SU-DHL-6 (cell line): ENCODE data around the gene NBPF3.

Experiments used
- H2AFZ ChIP-seq: fragments of 200-600 bp; sonication (generic); 2 replicates; pipeline ENCODE4 v1.6.1; 2014; ENCODE audit warnings: low read depth, mild to moderate bottlenecking, moderate library complexity, mixed read lengths, antibody characterized with exemption, low read length; ENCODE audit not compliant: severe bottlenecking
- H3F3A ChIP-seq: fragments of 200-600 bp; shearing (Covaris generic); 2 replicates; pipeline ENCODE4 v1.6.0; 2016; ENCODE audit warnings: antibody characterized with exemption, mild to moderate bottlenecking; ENCODE audit not compliant: insufficient read depth
- H3K27ac ChIP-seq: fragments of 200-600 bp; sonication (generic); 2 replicates; pipeline ENCODE4 v1.5.1; 2016; ENCODE audit warnings: low read depth, mild to moderate bottlenecking, low read length, moderate library complexity, mixed read lengths
- H3K27me3 ChIP-seq: fragments of 200-600 bp; sonication (generic), shearing (Covaris generic); 2 replicates; pipeline ENCODE4 v1.6.0; 2014; ENCODE audit warnings: mild to moderate bottlenecking, low read length
- H3K36me3 ChIP-seq: fragments of 200-600 bp; sonication (generic); 2 replicates; pipeline ENCODE4 v1.6.1; 2014; ENCODE audit warnings: mild to moderate bottlenecking, low read length, mixed read lengths
- H3K4me2 ChIP-seq: fragments of 300-600, 200-600 bp; shearing (Covaris generic), sonication (generic); 2 replicates; pipeline ENCODE4 v1.6.0; 2014; ENCODE audit warnings: low read length, low read depth, mild to moderate bottlenecking; ENCODE audit not compliant: poor library complexity, severe bottlenecking
- H3K4me3 ChIP-seq: fragments of 200-600 bp; sonication (generic); 2 replicates; pipeline ENCODE4 v1.5.1; 2014; ENCODE audit warnings: antibody characterized with exemption, low read length, mild to moderate bottlenecking, mixed read lengths; ENCODE audit not compliant: insufficient read depth, poor library complexity, severe bottlenecking
- H3K79me2 ChIP-seq: fragments of 200-600 bp; sonication (generic); 2 replicates; pipeline ENCODE4 v1.6.1; 2014; ENCODE audit warnings: mild to moderate bottlenecking, low read length, moderate library complexity; ENCODE audit not compliant: insufficient read depth
- H3K9ac ChIP-seq: fragments of 200-600 bp; sonication (generic); 2 replicates; pipeline ENCODE4 v1.7.0; 2014; ENCODE audit warnings: mild to moderate bottlenecking, low read length
- H3K9me2 ChIP-seq: fragments of 200-600 bp; sonication (generic); replicated peaks from 2 replicates; pipeline ENCODE4 v1.6.1; 2014; ENCODE audit warnings: low read length; ENCODE audit not compliant: insufficient read depth
- H3K9me3 ChIP-seq: fragments of 200-600 bp; sonication (generic); 2 replicates; pipeline ENCODE4 v1.6.1; 2014; ENCODE audit warnings: low read length, mixed read lengths; ENCODE audit not compliant: insufficient read depth
- H4K20me1 ChIP-seq: fragments of 200-600 bp; sonication (generic); 2 replicates; pipeline ENCODE4 v1.6.1; 2014; ENCODE audit warnings: low read depth, mild to moderate bottlenecking, antibody characterized with exemption, low read length, moderate library complexity, mixed read lengths
- CTCF ChIP-seq: fragments of 200-600 bp; sonication (generic); IDR thresholded peaks from one replicate; pipeline ENCODE4 v1.5.1; 2017; ENCODE audit warnings: antibody characterized with exemption, mild to moderate bottlenecking, low read length, moderate library complexity; ENCODE audit not compliant: insufficient read depth, poor library complexity, severe bottlenecking
- EZH2phosphoT487 ChIP-seq: fragments of 200-600 bp; sonication (generic), shearing (Covaris generic); conservative IDR thresholded peaks from 2 replicates; pipeline ENCODE4 v1.6.1; 2018; ENCODE audit warnings: mild to moderate bottlenecking, antibody characterized with exemption, low read length, moderate library complexity, mixed read lengths

Gene NBPF3

GRCh38 chr1:21496886-21497285, 56.9 kb downstream of the NBPF3 start:
- Histone ChIP-seq H3K4me2 (no peak overlapping the region), H3K36me3 (no peaks in the 10 kb centered on the region), H2AFZ (no peak overlapping the region), H3K27me3 (no peaks in the 10 kb centered on the region), H3K9me2 (no peaks in the 10 kb centered on the region), H3K9ac (no peak overlapping the region), H4K20me1 (no peaks in the 10 kb centered on the region), H3F3A (no peaks in the 10 kb centered on the region), H3K4me3 (no peak overlapping the region), H3K27ac (no peak overlapping the region), H3K79me2 (no peaks in the 10 kb centered on the region), H3K9me3 (no peaks in the 10 kb centered on the region)
- TF ChIP-seq CTCF (no peak), EZH2phosphoT487 (no peak)

- TF ChIP-seq CTCF: no peak
- TF ChIP-seq EZH2phosphoT487: no peak
- no peaks in the 10 kb centered on the region for H3K27me3 ChIP-seq
- H3K9me2 ChIP-seq: no peaks in the 10 kb centered on the region
- H3K4me2 ChIP-seq: no peak overlapping the region
- H3K9me3 ChIP-seq: no peaks in the 10 kb centered on the region
- H3K4me3 ChIP-seq: no peak overlapping the region
- H3F3A ChIP-seq: no peaks in the 10 kb centered on the region
- H4K20me1 ChIP-seq: no peaks in the 10 kb centered on the region
- H3K79me2 ChIP-seq: no peaks in the 10 kb centered on the region
- H3K9ac ChIP-seq: no peak overlapping the region
- no peak overlapping the region for H2AFZ ChIP-seq
- H3K27ac ChIP-seq: no peak overlapping the region
- no peaks in the 10 kb centered on the region for H3K36me3 ChIP-seq
Observed at GRCh38 chr1:21497466-21498061, 57.6 kb downstream of the NBPF3 start.

- no peak overlapping the region for H2AFZ ChIP-seq
- H3F3A ChIP-seq: no peaks in the 10 kb centered on the region
- no peaks in the 10 kb centered on the region for H3K9me3 ChIP-seq
- no peak overlapping the region for H3K4me2 ChIP-seq
- H3K27me3 ChIP-seq: no peaks in the 10 kb centered on the region
- no peaks in the 10 kb centered on the region for H3K79me2 ChIP-seq
- no peak overlapping the region for H3K27ac ChIP-seq
- no peaks in the 10 kb centered on the region for H4K20me1 ChIP-seq
- H3K9me2 ChIP-seq: no peaks in the 10 kb centered on the region
- no peak overlapping the region for H3K9ac ChIP-seq
- H3K36me3 ChIP-seq: no peaks in the 10 kb centered on the region
- TF ChIP-seq CTCF (no peak), EZH2phosphoT487 (no peak)
- no peak overlapping the region for H3K4me3 ChIP-seq
Observed at GRCh38 chr1:21499283-21499950, 59.5 kb downstream of the NBPF3 start.
